Gastroesophageal sphincter (tissue), 4 donors: Measurements from ENCODE around the gene NTF4. TPM values are rescaled to one million over a fixed set of nuclear protein-coding genes. Genes with fewer than 3 reads are reported as not detected.

ENCODE experiments used
- ATAC-seq: fragments of 150-250 bp; one replicate; pipeline ENCODE4 v1.9.1; 2016; ENCODE audit warnings: mild to moderate bottlenecking, moderate library complexity
- H3K27ac ChIP-seq, 4 donors: fragments of 200-600 bp; sonication (generic) in 3 of 4; 1 replicate in 3 of 4; 2 replicates in 1 of 4; pipeline ENCODE4 v1.5.1; 2016 to 2019
- H3K27me3 ChIP-seq: fragments of 200-600 bp; sonication (generic); one replicate; pipeline ENCODE4 v1.5.1; 2019
- H3K36me3 ChIP-seq, 2 donors: fragments of 200-600 bp; sonication (generic); one replicate each; pipeline ENCODE4 v1.5.1; 2019; ENCODE audit warnings: control low read depth in 1 of 2
- H3K4me1 ChIP-seq, 3 donors: fragments of 200-600 bp; sonication (generic); 1 replicate in 2 of 3; 2 replicates in 1 of 3; pipeline ENCODE4 v1.5.1; 2016 to 2019; ENCODE audit warnings: control low read depth in 2 of 3
- H3K4me3 ChIP-seq, 2 donors: fragments of 200-600 bp; sonication (generic); one replicate each; pipeline ENCODE4 v1.5.1; 2019; ENCODE audit warnings: mild to moderate bottlenecking in 1 of 2, moderate library complexity in 1 of 2
- H3K9me3 ChIP-seq, 3 donors: fragments of 200-600 bp; sonication (generic); one replicate each; pipeline ENCODE4 v1.5.1; 2017 to 2019; ENCODE audit warnings: control low read depth in 2 of 3
- CTCF ChIP-seq, 4 experiments: fragments of 200-600 bp in 2 of 4; fragments of 450-650 bp in 2 of 4; sonication (generic) in 1 of 4; IDR thresholded peaks; one replicate each; pipeline ENCODE4 v1.5.1; 2017 to 2019; ENCODE audit warnings: antibody characterized with exemption in 4 of 4, mild to moderate bottlenecking in 2 of 4, moderate library complexity in 2 of 4
- EP300 ChIP-seq: sonication (generic); formaldehyde crosslinking; IDR thresholded peaks from one replicate; pipeline ENCODE4 v1.6.1; 2017; ENCODE audit warnings: antibody characterized with exemption, mild to moderate bottlenecking
- POLR2A ChIP-seq, 2 donors: fragments of 450-650 bp; IDR thresholded peaks; one replicate each; pipeline ENCODE4 v1.6.1; 2017; ENCODE audit warnings: antibody characterized with exemption in 2 of 2, mild to moderate bottlenecking in 2 of 2, moderate library complexity in 1 of 2
- POLR2AphosphoS5 ChIP-seq: sonication (generic); formaldehyde crosslinking; IDR thresholded peaks from one replicate; pipeline ENCODE4 v1.6.1; 2017; ENCODE audit warnings: antibody characterized with exemption
- WGBS, 2 donors: methylation state at CpG; one replicate each; pipeline ENCODE4 v1.1.5; 2018; ENCODE audit warnings: low coverage in 1 of 2; 5-methylcytosine and 5-hydroxymethylcytosine counted together
- total RNA-seq, 4 donors: library from RNA; depleted of rRNA; stranded (reverse); fragments of >200 nt; gene quantifications; one replicate each; pipeline ENCODE4 v1.1.0, GENCODE V29; 2016

Gene NTF4
- total RNA-seq, 4 donors from 2014 or later, result 0.37 TPM; not detected in 3

GRCh38 chr19:49017666-49018351 is 46.8 kb downstream of the NTF4 start:
- ATAC-seq, result peak; percentile 70
- WGBS, 2 donors, result 0% methylated on average over 2 of the region's 62 CpGs; no CpG with 5 or more reads in 1 of the 2 donors
- TF ChIP-seq POLR2AphosphoS5 (no peak), POLR2A (IDR thresholded peaks at IDR 0.05) (no peak), EP300 (no peak), CTCF (IDR thresholded peaks at IDR 0.05) (peak in 3 of 4 experiments; percentile 31 to 57 (median 57))
- peaks cover 0 to 36% of the 10 kb centered on the region in 2 donors for H3K36me3 ChIP-seq
- peaks cover 54% of the 10 kb centered on the region for H3K27me3 ChIP-seq
- peak overlapping the region; percentile 25 to 53 for H3K4me3 ChIP-seq
- H3K27ac ChIP-seq, result peak overlapping the region in 1 of 4 donors; percentile 27
- peaks cover 0 to 27% (median 7%) of the 10 kb centered on the region in 3 donors for H3K4me1 ChIP-seq
- no peaks in the 10 kb centered on the region for H3K9me3 ChIP-seq

GRCh38 chr19:49017041-49017665 is 47.5 kb downstream of the NTF4 start, which contains the start of gene LHB:
Gene LHB, minus strand, starts transcription at chr19:49017091. Its CDS starts 10 bp downstream, at chr19:49017081.
- Histone ChIP-seq H3K9me3 (no peaks in the 10 kb centered on the region), H3K27me3 (peaks cover 49% of the 10 kb centered on the region), H3K27ac (peak within 1 kb of the TSS in 1 of 4 donors; percentile 27), H3K4me1 (peaks cover 0 to 27% (median 7%) of the 10 kb centered on the region in 3 donors), H3K4me3 (peak within 1 kb of the TSS; percentile 25 to 53), H3K36me3 (peaks cover 0 to 42% of the 10 kb centered on the region in 2 donors)
- no peak for ATAC-seq
- WGBS, 2 donors, result 39% methylated on average over 3 of the region's 17 CpGs; no CpG with 5 or more reads in 1 of the 2 donors
- TF ChIP-seq EP300, result no peak

GRCh38 chr19:49016067-49016839 is 48.4 kb downstream of the NTF4 start:
- peaks cover 0 to 51% of the 10 kb centered on the region in 2 donors for H3K36me3 ChIP-seq
- H3K4me1 ChIP-seq, result peaks cover 0 to 27% (median 7%) of the 10 kb centered on the region in 3 donors
- no peak for TF ChIP-seq EP300
- H3K9me3 ChIP-seq, result no peaks in the 10 kb centered on the region
- H3K4me3 ChIP-seq, result no peak overlapping the region
- H3K27ac ChIP-seq, result no peak overlapping the region
- WGBS, 2 donors, result 100% methylated on average over 1 of the region's 29 CpGs; no CpG with 5 or more reads in 1 of the 2 donors
- ATAC-seq, result no peak
- H3K27me3 ChIP-seq, result peaks cover 46% of the 10 kb centered on the region

- no peak for TF ChIP-seq EP300
- no peaks in the 10 kb centered on the region for H3K9me3 ChIP-seq
- peaks cover 0 to 27% (median 7%) of the 10 kb centered on the region in 3 donors for H3K4me1 ChIP-seq
- peaks cover 32% of the 10 kb centered on the region for H3K27me3 ChIP-seq
- H3K36me3 ChIP-seq, result peaks cover 0 to 65% of the 10 kb centered on the region in 2 donors
- no peak overlapping the region for H3K27ac ChIP-seq
- 82 to 96% methylated on average over 4 to 5 of the region's 18 CpGs for WGBS, 2 donors
- no peak for ATAC-seq
- no peak overlapping the region for H3K4me3 ChIP-seq
Measured at GRCh38 chr19:49014870-49015255, 49.8 kb downstream of the NTF4 start.

GRCh38 chr19:49014123-49014869 is 50.3 kb downstream of the NTF4 start:
- WGBS, 2 donors, result 85 to 89% methylated on average over 11 to 16 of the region's 32 CpGs
- peaks cover 0 to 71% of the 10 kb centered on the region in 2 donors for H3K36me3 ChIP-seq
- ATAC-seq, result no peak

More at GRCh38 chr19:49014123-49014869, 50.3 kb downstream of the NTF4 start:
- no peak overlapping the region for H3K27ac ChIP-seq
- no peak for TF ChIP-seq EP300
- no peak for TF ChIP-seq POLR2A (IDR thresholded peaks at IDR 0.05)
- TF ChIP-seq CTCF (IDR thresholded peaks at IDR 0.05), result no peak
- TF ChIP-seq POLR2AphosphoS5, result no peak
- no peaks in the 10 kb centered on the region for H3K9me3 ChIP-seq
- H3K4me3 ChIP-seq, result no peak overlapping the region
- peaks cover 0 to 21% (median 7%) of the 10 kb centered on the region in 3 donors for H3K4me1 ChIP-seq
- H3K27me3 ChIP-seq, result peaks cover 26% of the 10 kb centered on the region
